HG02885 (cell line): ENCODE measurements around the gene ZNF74.
"Not testable (repeated sequence)": the region's sequence is repeated elsewhere in the genome, so short reads cannot be mapped to it uniquely, and the experiment has no call there.

ENCODE experiments used
- ATAC-seq: cut with Tn5 transposase; IDR thresholded peaks from one replicate; pipeline ENCODE4 v1.9.1; 2021; ENCODE audit warnings: mild to moderate bottlenecking; ENCODE audit not compliant: unreplicated experiment, poor library complexity

ZNF74 gene

DNA sequence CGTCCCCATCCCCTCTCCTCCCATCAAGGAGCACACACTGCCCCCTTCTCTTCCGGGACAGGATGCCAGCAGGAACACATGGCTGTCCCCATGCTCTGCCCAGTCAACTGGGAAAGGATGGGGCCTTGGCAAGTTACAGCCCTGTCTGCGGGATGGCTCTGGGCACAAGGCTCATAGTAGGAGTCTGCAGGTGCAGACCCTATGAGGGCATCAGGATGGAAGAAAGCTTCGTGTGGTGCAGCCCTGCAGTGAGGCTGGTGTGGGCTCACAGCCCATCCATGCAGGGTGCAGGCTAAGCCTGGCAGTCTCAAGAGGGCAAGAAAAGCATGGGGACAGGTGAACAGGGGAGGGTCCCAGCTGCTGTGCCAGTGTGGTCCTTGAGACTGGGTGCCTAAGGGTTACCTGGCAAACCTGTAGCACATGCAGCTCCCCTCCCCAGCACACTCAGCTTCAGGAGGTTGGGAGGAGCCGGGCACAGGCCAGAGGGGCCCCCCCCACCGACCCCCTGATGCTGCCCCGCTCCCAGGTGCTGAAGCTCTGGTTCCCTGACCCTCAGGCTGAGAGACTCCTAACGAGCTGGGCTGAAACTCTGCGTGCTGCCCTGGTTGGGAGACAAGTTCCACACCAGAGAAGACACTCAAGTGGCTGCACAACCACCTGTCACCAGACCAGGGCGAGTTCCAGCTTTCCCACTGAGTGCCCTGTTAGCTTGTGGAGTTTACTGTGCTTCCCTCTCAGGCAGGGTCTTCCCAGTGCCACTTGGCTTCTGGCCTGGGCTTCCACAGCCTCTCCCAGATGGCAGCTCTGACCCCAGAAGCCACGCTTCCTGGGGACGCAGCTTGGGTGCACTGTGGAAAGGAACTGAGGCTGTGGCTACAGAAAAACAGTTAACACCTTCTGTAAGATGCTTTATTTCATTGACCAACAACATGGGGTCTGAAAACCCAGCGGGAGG is 47.0 kb downstream of the ZNF74 start:
- ATAC-seq, result no peak

- ATAC-seq, result no peak
Observed at GRCh38 chr22:20441631-20442484, 47.9 kb downstream of the ZNF74 start.

GRCh38 chr22:20442485-20443284 is 48.7 kb downstream of the ZNF74 start:
- ATAC-seq, result no peak

DNA sequence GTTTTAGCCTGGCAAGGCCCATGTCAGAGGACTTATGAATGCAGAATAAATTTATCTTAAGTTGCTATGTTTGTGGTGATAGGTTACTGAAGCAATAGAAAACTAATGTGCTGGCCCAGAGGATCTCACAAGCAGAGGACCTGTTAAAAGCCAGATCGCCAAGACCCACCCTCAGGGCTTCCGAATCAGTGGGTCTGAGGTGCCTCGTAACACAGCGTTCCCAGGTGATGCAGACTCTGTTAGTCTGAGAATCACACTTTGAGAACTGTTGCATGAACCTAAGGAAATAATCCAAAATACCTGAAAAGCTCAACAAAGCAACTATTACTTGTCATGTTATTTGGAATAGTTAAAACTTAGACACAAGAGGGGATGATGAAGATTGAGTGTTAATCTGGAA is 50.4 kb downstream of the ZNF74 start:
- no peak for ATAC-seq

- no peak for ATAC-seq
Observed at GRCh38 chr22:20446383-20446970, 52.5 kb downstream of the ZNF74 start.

- ATAC-seq, result no peak
Observed at GRCh38 chr22:20448630-20449029, 54.7 kb downstream of the ZNF74 start.

GRCh38 chr22:20449819-20450550 is 56.0 kb downstream of the ZNF74 start:
- no peak for ATAC-seq

DNA sequence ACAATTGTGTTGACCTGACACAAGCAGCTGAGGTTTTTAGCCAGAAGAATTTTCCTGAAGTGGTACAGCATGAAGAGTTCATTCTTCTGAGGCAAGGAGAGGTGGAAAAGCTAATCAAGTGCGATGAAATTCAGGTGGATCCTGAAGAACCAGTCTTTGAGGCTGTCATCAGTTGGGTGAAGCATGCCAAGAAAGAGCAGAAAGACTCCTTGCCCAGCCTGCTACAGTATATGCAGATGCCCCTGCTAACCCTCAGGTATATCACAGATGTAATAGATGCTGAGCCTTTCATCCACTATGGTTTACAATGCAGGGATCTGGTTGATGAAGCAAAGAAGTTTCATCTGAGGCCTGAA is 56.6 kb downstream of the ZNF74 start:
- no peak for ATAC-seq

DNA sequence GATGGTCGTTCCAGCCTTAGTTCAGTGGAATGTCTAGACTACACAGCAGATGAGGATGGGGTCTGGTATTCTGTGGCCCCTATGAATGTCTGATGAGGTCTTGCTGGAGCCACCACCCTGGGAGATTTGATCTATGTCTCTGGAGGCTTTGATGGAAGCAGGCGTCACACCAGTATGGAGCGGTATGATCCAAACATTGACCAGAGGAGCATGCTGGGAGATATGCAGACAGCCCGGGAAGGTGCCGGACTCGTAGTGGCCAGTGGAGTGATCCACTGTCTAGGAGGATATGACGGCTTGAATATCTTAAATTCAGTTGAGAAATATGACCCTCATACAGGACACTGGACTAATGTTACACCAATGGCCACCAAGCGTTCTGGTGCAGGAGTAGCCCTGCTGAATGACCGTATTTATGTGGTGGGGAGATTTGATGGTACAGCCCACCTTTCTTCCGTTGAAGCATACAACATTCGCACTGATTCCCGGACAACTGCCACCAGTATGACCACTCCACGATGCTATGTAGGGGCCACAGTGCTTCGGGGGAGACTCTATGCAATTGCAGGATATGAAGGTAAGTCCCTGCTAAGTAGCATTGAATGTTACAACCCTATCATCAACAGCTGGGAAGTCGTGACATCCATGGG is 57.3 kb downstream of the ZNF74 start:
- not testable (repeated sequence) for ATAC-seq

- ATAC-seq, result no peak
Observed at GRCh38 chr22:20451920-20452319, 58.0 kb downstream of the ZNF74 start.

DNA sequence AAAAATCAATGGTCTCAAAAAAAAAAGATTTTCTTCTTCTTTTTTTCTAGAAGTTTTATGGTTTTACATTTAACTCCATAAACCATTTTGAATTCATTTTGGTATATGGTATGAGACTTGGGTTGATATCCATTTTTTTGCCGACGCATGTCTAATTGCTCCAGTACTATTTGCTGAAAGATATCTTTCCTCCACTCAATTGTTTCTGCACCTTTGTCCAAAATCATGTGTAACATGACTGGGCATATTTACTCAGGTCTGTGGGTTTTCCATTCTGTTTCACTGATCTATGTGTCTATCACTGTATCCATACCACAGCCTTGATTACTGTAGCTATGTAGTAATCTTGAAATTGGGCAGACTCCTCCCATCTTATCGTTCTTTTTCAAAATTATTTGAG is 59.3 kb downstream of the ZNF74 start:
- ATAC-seq, result no peak

- ATAC-seq, result no peak
Observed at GRCh38 chr22:20455709-20456063, 61.7 kb downstream of the ZNF74 start.

- peak; percentile 54 for ATAC-seq
Observed at GRCh38 chr22:20456064-20456721, 62.2 kb downstream of the ZNF74 start.

DNA sequence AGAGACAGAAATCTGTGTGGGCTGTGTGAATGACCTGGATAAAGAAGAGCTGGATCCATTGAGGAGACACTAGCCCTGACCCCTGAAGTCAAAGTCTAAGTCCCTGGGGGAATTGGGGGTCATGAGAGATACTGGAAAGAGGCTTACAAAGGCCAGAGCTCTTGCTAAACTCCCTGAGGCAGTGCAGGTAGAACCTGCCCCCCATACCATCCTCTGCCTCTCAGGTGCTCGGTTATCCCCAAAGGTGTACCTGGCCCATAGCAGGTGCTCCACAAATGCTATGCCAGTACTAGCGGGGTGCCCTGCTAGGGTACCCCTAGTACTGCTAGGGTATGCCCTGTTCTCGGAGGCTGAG is 62.7 kb downstream of the ZNF74 start:
- no peak for ATAC-seq

GRCh38 chr22:20457506-20458240 is 63.7 kb downstream of the ZNF74 start:
- ATAC-seq, result no peak
